Measurements from ENCODE around the gene AP3D1.
"Not testable (repeated sequence)": the region's sequence is repeated elsewhere in the genome, so short reads cannot be mapped to it uniquely, and the experiment has no call there.

The AP3D1 gene

DNA sequence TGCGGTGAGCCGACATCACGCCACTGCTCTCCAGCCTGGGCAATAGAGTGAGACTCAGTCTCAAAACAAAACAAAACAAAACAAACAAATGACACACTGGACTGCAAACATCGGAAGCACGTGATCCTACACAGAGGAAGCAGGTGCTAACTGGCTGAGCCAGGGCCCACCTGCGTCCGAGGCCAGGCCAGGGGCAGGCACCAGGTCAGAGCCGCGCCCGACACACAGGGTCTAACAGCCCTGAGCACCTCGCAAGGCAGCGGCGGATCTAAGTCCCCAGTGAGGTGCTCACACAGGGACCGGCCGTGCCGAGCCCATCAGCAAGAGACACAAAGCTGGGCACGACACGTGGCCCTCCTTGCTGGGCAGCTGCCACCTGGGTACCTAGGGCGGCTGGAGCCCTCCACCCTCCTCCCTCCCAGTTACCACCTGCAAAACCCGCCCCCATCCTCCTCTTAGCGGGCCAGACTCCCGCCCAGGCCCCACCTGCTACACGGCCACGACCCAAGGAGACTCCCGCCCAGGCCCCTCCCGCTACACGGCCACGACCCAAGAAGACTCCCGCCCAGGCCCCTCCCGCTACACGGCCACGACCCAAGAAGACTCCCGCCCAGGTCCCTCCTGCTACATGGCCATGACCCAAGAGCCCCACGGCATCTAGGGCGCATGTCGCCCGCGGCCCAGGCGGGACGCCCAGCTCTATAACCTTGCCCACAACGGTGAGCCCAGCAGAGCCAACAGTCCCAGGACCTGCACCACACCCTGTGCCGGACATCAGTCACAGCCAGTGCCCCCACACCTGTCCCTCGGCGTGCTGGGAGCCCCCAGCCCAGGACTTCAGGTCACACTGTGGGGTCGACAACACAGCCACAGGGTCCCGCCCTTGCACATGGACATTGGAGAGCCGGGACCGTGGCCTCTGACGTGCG, 15.6 kb downstream of the AP3D1 start:
- no peak for DNase-seq (ENCODE audit: low spot score)
- TF ChIP-seq, protein P1, sequence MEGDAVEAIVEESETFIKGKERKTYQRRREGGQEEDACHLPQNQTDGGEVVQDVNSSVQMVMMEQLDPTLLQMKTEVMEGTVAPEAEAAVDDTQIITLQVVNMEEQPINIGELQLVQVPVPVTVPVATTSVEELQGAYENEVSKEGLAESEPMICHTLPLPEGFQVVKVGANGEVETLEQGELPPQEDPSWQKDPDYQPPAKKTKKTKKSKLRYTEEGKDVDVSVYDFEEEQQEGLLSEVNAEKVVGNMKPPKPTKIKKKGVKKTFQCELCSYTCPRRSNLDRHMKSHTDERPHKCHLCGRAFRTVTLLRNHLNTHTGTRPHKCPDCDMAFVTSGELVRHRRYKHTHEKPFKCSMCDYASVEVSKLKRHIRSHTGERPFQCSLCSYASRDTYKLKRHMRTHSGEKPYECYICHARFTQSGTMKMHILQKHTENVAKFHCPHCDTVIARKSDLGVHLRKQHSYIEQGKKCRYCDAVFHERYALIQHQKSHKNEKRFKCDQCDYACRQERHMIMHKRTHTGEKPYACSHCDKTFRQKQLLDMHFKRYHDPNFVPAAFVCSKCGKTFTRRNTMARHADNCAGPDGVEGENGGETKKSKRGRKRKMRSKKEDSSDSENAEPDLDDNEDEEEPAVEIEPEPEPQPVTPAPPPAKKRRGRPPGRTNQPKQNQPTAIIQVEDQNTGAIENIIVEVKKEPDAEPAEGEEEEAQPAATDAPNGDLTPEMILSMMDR (IDR thresholded peaks at IDR 0.05; ENCODE audit: borderline replicate concordance, control extremely low read depth, extremely low read depth, insufficient read depth, missing control alignments) = no peak
- in situ Hi-C loops (cut with MboI; ENCODE audit: low sequenced_read_pairs, unreplicated experiment) = no loop called here

DNA sequence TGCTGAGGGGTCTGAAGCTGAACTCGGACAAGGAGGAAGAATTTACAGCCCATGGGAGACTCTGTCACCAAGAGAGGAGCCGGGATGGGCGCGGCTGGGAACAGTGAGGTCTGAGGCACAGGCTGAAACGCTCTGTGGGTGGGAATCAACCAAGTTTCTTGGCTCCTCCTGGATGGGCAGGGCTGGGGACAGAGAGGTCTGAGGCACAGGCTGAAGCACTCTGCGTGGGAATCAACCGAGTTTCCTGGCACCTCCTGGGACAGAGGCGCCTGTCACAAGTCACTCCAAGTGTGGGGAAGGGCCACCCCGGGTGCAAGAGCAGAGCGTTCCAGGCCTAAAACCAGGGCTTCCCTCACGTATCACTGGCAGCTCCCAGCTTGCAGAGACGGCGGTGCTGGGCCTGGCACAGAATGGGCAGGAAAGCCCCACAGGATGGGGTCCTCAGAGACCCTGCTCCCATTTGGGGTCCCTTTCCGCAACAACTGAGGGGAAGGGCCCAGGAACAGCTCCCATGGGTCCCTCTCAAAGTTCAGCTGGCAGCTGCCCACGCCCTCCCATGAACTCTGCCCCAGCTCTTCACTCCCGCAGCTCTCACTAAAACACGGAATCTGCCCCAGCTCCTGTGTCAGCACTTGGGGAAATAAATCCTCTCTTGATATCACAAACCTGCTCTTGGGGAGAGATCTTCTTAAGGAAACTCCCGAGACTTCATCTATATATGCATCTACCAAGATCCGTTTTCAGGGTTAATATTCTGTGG, 18.5 kb downstream of the AP3D1 start:
- in situ Hi-C loops (cut with MboI; ENCODE audit: low sequenced_read_pairs, unreplicated experiment) = no loop called here

DNA sequence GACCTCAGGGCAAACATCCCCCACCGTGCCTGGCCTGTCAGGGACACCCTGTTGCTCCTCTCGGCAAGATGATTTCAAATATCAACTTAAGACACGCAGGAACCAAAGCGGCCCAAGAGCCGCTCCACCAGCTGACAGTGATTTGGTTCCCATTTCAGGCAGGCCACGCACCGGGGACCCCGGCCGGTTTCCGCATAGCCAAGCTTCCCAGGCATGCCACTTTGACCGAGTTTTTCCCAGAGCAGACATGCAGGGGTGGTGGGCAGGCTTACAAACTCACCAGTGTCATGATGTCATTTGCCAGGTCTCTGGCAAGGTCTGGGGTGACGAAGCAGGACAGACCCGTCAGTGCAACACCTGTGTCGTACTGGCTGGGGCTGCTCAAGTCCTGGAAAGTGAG, 19.2 kb downstream of the AP3D1 start:
- TF ChIP-seq, protein P1 (IDR thresholded peaks at IDR 0.05; ENCODE audit: borderline replicate concordance, control extremely low read depth, extremely low read depth, insufficient read depth, missing control alignments) = no peak
- in situ Hi-C loops (cut with MboI; ENCODE audit: low sequenced_read_pairs, unreplicated experiment) = no loop called here
- DNase-seq (ENCODE audit: low spot score) = no peak

More for the DNA sequence above, 18.5 kb downstream of the AP3D1 start:
- no peak for DNase-seq (ENCODE audit: low spot score)
- TF ChIP-seq, protein P1 (IDR thresholded peaks at IDR 0.05; ENCODE audit: borderline replicate concordance, control extremely low read depth, extremely low read depth, insufficient read depth, missing control alignments) = no peak

DNA sequence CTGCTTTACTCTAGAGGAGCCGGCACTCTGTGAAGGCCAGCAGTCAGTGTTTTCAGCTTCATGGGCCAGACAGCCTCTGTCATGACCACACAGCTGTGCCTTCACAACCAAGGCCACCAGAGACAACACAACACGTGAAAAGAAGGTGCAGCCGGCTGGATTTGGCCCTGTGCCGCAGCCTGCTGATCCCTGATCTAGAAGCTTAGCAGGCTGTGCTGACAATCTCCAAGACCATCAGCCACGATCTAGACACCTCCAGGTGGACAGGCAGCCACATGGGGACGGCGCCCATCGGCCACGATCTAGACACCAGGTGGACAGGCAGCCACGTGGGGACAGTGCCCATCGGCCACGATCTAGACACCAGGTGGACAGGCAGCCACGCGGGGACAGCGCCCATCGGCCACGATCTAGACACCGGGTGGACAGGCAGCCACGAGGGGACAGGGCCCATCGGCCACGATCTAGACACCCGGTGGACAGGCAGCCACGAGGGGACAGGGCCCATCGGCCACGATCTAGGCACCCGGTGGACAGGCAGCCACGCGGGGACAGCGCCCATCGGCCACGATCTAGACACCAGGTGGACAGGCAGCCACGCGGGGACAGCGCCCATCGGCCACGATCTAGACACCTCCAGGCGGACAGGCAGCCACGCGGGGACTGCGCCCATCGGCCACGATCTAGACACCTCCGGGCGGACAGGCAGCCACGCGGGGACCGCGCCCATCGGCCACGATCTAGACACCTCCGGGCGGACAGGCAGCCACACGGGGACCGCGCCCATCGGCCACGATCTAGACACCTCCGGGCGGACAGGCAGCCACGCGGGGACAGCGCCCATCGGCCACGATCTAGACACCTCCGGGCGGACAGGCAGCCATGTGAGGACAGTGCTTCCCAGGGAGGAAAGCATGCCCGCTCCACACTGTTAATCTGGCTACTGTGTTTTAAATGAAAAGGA, 20.1 kb downstream of the AP3D1 start:
- in situ Hi-C loops (cut with MboI; ENCODE audit: low sequenced_read_pairs, unreplicated experiment); DNase-seq (ENCODE audit: low spot score): not testable (repeated sequence)

DNA sequence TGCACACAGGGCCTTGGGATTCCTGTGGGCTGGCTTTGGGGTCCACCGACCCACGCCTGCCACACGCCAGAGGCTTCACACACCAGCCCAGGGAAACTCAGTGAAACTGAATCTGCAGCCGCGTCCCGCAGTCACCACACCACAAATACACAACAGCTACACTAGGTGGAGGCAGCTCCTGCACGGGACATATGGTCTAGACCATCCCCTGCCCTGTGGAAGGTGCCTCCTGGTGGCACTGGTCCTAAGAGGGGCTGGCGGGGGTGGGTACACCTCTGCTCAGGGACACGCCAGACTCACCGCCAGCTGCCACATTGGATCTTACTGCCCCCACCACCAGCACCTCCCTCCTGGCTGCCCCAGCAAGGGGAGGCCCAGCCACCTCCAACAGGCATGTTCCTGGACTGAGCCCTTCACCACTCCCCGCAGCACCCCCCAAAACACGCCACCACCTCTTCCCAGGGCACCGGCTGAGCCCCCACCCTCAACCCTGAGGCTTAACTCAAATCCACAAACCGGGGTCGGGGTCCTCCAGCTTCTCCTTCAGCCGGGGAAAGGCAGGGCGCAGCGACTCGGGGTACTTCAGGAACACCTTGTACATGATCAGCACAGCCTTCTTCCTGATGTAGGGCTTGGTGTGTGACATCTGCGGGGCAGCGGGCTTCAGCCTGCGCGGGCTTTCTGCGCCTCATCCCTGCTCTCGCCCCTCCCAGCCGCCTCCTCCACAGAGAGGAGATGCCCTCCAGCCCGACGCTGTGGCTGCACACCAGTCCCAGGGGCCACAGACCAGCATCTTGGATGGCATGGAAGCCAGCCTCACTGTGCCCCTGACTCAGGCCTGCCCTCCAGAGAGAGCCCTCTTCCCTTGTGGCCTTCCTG, 21.2 kb downstream of the AP3D1 start:
- no peak for DNase-seq (ENCODE audit: low spot score)
- in situ Hi-C loops (cut with MboI; ENCODE audit: low sequenced_read_pairs, unreplicated experiment) = no loop called here
- TF ChIP-seq, protein P1 (IDR thresholded peaks at IDR 0.05; ENCODE audit: borderline replicate concordance, control extremely low read depth, extremely low read depth, insufficient read depth, missing control alignments) = no peak

DNA sequence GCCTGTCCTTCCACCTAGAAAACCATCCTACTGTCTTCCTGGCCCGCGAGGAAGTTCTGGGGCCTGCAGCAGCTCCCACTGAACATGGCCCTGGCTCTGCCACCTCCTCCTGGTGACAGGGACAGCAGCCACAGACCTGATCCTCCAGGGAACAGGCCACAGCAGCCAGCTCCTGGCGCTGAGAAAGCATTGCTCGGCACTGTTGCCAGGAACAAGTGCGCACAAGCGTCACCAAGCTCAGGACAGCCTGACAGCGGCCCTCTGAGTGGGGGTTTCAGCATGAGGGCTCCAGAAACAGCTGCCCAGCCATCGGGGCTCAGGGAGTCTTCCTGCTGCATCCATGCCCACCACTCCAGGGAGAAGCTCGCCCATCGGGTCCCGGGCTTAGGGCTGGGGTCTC, 21.9 kb downstream of the AP3D1 start:
- TF ChIP-seq, protein P1 (IDR thresholded peaks at IDR 0.05; ENCODE audit: borderline replicate concordance, control extremely low read depth, extremely low read depth, insufficient read depth, missing control alignments) = no peak
- no peak for DNase-seq (ENCODE audit: low spot score)
- in situ Hi-C loops (cut with MboI; ENCODE audit: low sequenced_read_pairs, unreplicated experiment) = no loop called here

Data from GM13976 (cell line).